Colonic mucosa (tissue), 4 donors: ENCODE results near the gene SLC27A1. TPM values are rescaled to one million over a fixed set of nuclear protein-coding genes. Genes with fewer than 3 reads are reported as not detected.

ENCODE experiments used
- DNase-seq: peaks from one replicate; pipeline ENCODE4 v3.0.0-alpha.2; 2020
- H3K27ac ChIP-seq: fragments of 200-600 bp; one replicate; pipeline ENCODE4 v1.8.0; 2021
- H3K27me3 ChIP-seq: fragments of 200-600 bp; one replicate; pipeline ENCODE4 v1.8.0; 2021
- H3K36me3 ChIP-seq: fragments of 200-600 bp; one replicate; pipeline ENCODE4 v1.8.0; 2021
- H3K4me1 ChIP-seq: fragments of 200-600 bp; one replicate; pipeline ENCODE4 v1.8.0; 2021; ENCODE audit warnings: mild to moderate bottlenecking
- H3K4me3 ChIP-seq: fragments of 200-600 bp; one replicate; pipeline ENCODE4 v1.8.0; 2021
- H3K9ac ChIP-seq, 2 donors: one replicate each; pipeline ENCODE4 v1.7.0; 2013; ENCODE audit warnings: control low read depth in 2 of 2, low read depth in 2 of 2, low read length in 2 of 2
- H3K9me3 ChIP-seq: fragments of 200-600 bp; one replicate; pipeline ENCODE4 v1.8.0; 2021
- intact Hi-C: fragments of 100-400 bp; cut with DNase I; formaldehyde crosslinking; loops from one replicate; pipeline ENCODE4 v1.14.1; 2022
- total RNA-seq, 2 donors: library from RNA; stranded (reverse); fragmentation: NEBNext Ultra II Directional in 1 of 2; extraction: Animal tissue kit (Norgen Biotek cat#: 25700) in 1 of 2; gene quantifications; one replicate each; pipeline ENCODE4 v1.2.1, GENCODE V29; 2021
- TF ChIP-seq, protein P1 (sequence below): fragments of 200-600 bp; IDR thresholded peaks from one replicate; pipeline ENCODE4 v1.8.0; 2022; ENCODE audit warnings: antibody characterized with exemption, mild to moderate bottlenecking
- donor health status: healthy.
- donor health status: DM: no; HTN: no; CAD: no.
- donor health status: DM: no; HTN: no; CAD: no.

Gene SLC27A1
- total RNA-seq, 2 donors from 2014 or later = 4.2 to 5.1 TPM

GRCh38 chr19:17527326-17527725, 57.0 kb downstream of the SLC27A1 start:
- no peaks in the 10 kb centered on the region for H3K9me3 ChIP-seq
- no peak overlapping the region for H3K9ac ChIP-seq
- no peaks in the 10 kb centered on the region for H3K36me3 ChIP-seq
- no peaks in the 10 kb centered on the region for H3K27me3 ChIP-seq
- TF ChIP-seq, protein P1, sequence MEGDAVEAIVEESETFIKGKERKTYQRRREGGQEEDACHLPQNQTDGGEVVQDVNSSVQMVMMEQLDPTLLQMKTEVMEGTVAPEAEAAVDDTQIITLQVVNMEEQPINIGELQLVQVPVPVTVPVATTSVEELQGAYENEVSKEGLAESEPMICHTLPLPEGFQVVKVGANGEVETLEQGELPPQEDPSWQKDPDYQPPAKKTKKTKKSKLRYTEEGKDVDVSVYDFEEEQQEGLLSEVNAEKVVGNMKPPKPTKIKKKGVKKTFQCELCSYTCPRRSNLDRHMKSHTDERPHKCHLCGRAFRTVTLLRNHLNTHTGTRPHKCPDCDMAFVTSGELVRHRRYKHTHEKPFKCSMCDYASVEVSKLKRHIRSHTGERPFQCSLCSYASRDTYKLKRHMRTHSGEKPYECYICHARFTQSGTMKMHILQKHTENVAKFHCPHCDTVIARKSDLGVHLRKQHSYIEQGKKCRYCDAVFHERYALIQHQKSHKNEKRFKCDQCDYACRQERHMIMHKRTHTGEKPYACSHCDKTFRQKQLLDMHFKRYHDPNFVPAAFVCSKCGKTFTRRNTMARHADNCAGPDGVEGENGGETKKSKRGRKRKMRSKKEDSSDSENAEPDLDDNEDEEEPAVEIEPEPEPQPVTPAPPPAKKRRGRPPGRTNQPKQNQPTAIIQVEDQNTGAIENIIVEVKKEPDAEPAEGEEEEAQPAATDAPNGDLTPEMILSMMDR = no peak
- H3K4me3 ChIP-seq = no peak overlapping the region
- DNase-seq = no peak
- H3K4me1 ChIP-seq = no peaks in the 10 kb centered on the region
- intact Hi-C loops = no loop called here
- H3K27ac ChIP-seq = no peak overlapping the region

GRCh38 chr19:17528610-17529009, 58.3 kb downstream of the SLC27A1 start:
- intact Hi-C loops = no loop called here

GRCh38 chr19:17529239-17530158, 59.2 kb downstream of the SLC27A1 start:
- no peaks in the 10 kb centered on the region for H3K27me3 ChIP-seq
- no peak overlapping the region for H3K27ac ChIP-seq

More at GRCh38 chr19:17528610-17529009, 58.3 kb downstream of the SLC27A1 start:
- Histone ChIP-seq H3K36me3 (no peaks in the 10 kb centered on the region), H3K4me3 (no peak overlapping the region), H3K9ac (no peak overlapping the region), H3K4me1 (no peaks in the 10 kb centered on the region), H3K9me3 (no peaks in the 10 kb centered on the region), H3K27me3 (no peaks in the 10 kb centered on the region), H3K27ac (no peak overlapping the region)
- no peak for DNase-seq
- TF ChIP-seq, protein P1 = no peak

GRCh38 chr19:17530586-17530985, 60.3 kb downstream of the SLC27A1 start:
- Histone ChIP-seq H3K4me1 (no peaks in the 10 kb centered on the region), H3K9me3 (no peaks in the 10 kb centered on the region), H3K27me3 (no peaks in the 10 kb centered on the region), H3K36me3 (no peaks in the 10 kb centered on the region), H3K4me3 (no peak overlapping the region), H3K27ac (no peak overlapping the region), H3K9ac (no peak overlapping the region)
- TF ChIP-seq, protein P1 = no peak
- intact Hi-C loops = no loop called here
- DNase-seq = no peak

More at GRCh38 chr19:17529239-17530158, 59.2 kb downstream of the SLC27A1 start:
- DNase-seq = no peak
- TF ChIP-seq, protein P1 = no peak
- Histone ChIP-seq H3K9me3 (no peaks in the 10 kb centered on the region), H3K4me1 (no peaks in the 10 kb centered on the region), H3K9ac (no peak overlapping the region), H3K4me3 (no peak overlapping the region), H3K36me3 (no peaks in the 10 kb centered on the region)
- intact Hi-C loops = no loop called here

DNA sequence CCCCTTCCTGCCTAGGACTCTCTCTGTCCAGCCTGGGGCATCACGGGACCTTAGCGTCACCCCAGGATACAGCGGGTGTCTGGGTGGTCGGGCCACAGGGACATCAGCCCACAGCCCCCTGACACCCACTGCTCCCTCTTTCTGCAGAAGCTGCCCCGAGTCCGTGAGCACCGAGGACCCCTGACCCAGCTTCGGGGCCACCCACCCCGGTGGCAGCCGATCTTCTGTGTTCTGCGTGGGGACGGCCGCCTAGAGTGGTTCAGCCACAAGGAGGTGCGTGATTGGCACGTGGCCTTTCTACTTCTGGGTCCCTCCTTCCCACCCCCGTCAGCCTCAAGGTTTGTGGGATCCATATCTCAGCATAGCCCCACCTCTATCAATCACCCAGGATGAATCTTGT, 61.8 kb downstream of the SLC27A1 start:
- no peaks in the 10 kb centered on the region for H3K4me1 ChIP-seq
- DNase-seq = no peak
- TF ChIP-seq, protein P1 = no peak
- H3K9me3 ChIP-seq = no peaks in the 10 kb centered on the region
- H3K9ac ChIP-seq = no peak overlapping the region
- no peaks in the 10 kb centered on the region for H3K27me3 ChIP-seq
- no peaks in the 10 kb centered on the region for H3K36me3 ChIP-seq
- H3K27ac ChIP-seq = no peak overlapping the region
- H3K4me3 ChIP-seq = no peak overlapping the region
- intact Hi-C loops = no loop called here
